Measurements from ENCODE around the gene PSD2. TPM values are rescaled to one million over a fixed set of nuclear protein-coding genes. Genes with fewer than 3 reads are reported as not detected.

PSD2 gene
- total RNA-seq, 1 experiment from 2014 or later = 0.22 TPM

GRCh38 chr5:139833525-139833924 lies 37.9 kb downstream of the PSD2 start:
- no CpG with 5 or more reads among the region's 3 CpGs for WGBS (ENCODE audit: extremely low coverage, insufficient read length, low lambda C conversion rate)
- no peak overlapping the region for H4K8ac ChIP-seq (replicated peaks; ENCODE audit: insufficient read length, low read depth, low read length)
- no peak overlapping the region for H2AFZ ChIP-seq (ENCODE audit: low read length)

More at GRCh38 chr5:139833525-139833924, 37.9 kb downstream of the PSD2 start:
- H4K20me1 ChIP-seq (ENCODE audit: control insufficient read depth, insufficient read depth, insufficient read length) = peaks cover 2% of the 10 kb centered on the region
- H2BK120ac ChIP-seq (ENCODE audit: low read depth, low read length, poor library complexity, severe bottlenecking) = no peak overlapping the region
- no peak overlapping the region for H2AK5ac ChIP-seq (ENCODE audit: insufficient read length, low read length)
- no peak overlapping the region for H3T11ph ChIP-seq (ENCODE audit: low read length)
- H3K79me2 ChIP-seq (ENCODE audit: insufficient read depth, low read length) = no peaks in the 10 kb centered on the region
- no peaks in the 10 kb centered on the region; the same call in 1 of the 2 replicates for H3K27me3 ChIP-seq (ENCODE audit: insufficient read depth, low read length)
- H3K4ac ChIP-seq (ENCODE audit: low read depth, low read length) = no peak overlapping the region
- Mint-ChIP-seq H3K27ac (no peak overlapping the region), H3K4me3 (no peak overlapping the region), H3K9me3 (no peaks in the 10 kb centered on the region), H3K36me3 (ENCODE audit: insufficient read depth in 1 of 3, low read depth in 3 of 3) (no peaks in the 10 kb centered on the region; a peak in 1 of 7 replicates), H3K27me3 (ENCODE audit: low read depth) (peaks cover 63% of the 10 kb centered on the region), H3K4me1 (no peaks in the 10 kb centered on the region)
- no peak overlapping the region for H3K14ac ChIP-seq (ENCODE audit: insufficient read depth, low read length)
- H3K23me2 ChIP-seq (ENCODE audit: insufficient read length, low read depth, low read length, poor library complexity, severe bottlenecking) = no peaks in the 10 kb centered on the region
- no peak overlapping the region for H2BK5ac ChIP-seq (ENCODE audit: insufficient read length, low read length)
- no peak overlapping the region for H3K18ac ChIP-seq (ENCODE audit: insufficient read length, low read depth, low read length)
- no peak overlapping the region for H3K23ac ChIP-seq (ENCODE audit: insufficient read length, low read depth, low read length)
- H4K91ac ChIP-seq (ENCODE audit: insufficient read length, low read depth, low read length) = no peak overlapping the region
- no peaks in the 10 kb centered on the region for H3K79me1 ChIP-seq (ENCODE audit: insufficient read depth, low read depth, low read length, poor library complexity, severe bottlenecking)
- no peak overlapping the region for H3K56ac ChIP-seq (ENCODE audit: insufficient read length, low read depth, low read length)
- no peak overlapping the region for H2BK20ac ChIP-seq (ENCODE audit: low read depth, low read length, poor library complexity, severe bottlenecking)
- H3K4me2 ChIP-seq (ENCODE audit: insufficient read depth, insufficient read length, low read length) = no peak overlapping the region
- no peak overlapping the region for H2BK12ac ChIP-seq (ENCODE audit: insufficient read length, low read depth, low read length)
- H3K9me3 ChIP-seq (ENCODE audit: control insufficient read depth, low read depth, low read length) = no peaks in the 10 kb centered on the region
- H3K9ac ChIP-seq (ENCODE audit: extremely low read depth, insufficient read length, low read length) = no peak overlapping the region
- no peak overlapping the region for H2BK15ac ChIP-seq (ENCODE audit: low read depth, low read length)
- no peak for TF ChIP-seq CTCF (conservative IDR thresholded peaks at IDR 0.05)
- H3K27ac ChIP-seq (ENCODE audit: insufficient read length, low read depth, low read length) = no peak overlapping the region
- H3K4me1 ChIP-seq (ENCODE audit: insufficient read depth, low read length) = no peaks in the 10 kb centered on the region
- no peak for DNase-seq
- no peak overlapping the region for H4K5ac ChIP-seq (ENCODE audit: insufficient read length, low read depth, low read length)

Measured in H9 (cell line).